Panc1 (cell line): ENCODE data around the gene ROGDI. TPM values are rescaled to one million over a fixed set of nuclear protein-coding genes. Genes with fewer than 3 reads are reported as not detected.

Experiments used
- ATAC-seq: fragments of 200-7000 bp; cut with Tn5 transposase; 2 replicates; pipeline ENCODE4 v1.9.1; 2020; ENCODE audit warnings: mild to moderate bottlenecking, moderate library complexity
- BruUV-seq: library from RNA; stranded (reverse); fragments of 400-500 nt; replicated peaks from 2 replicates; lab custom pipeline; 2021; lab: Mats Ljungman, UMichigan
- CTCF ChIA-PET: fragments of 300-600 bp; sonication (Branson Sonifier 250); formaldehyde crosslinking; loops from one replicate; lab custom pipeline; 2022; ENCODE audit warnings: antibody characterized with exemption; lab: Charles Lee
- POLR2A ChIA-PET: fragments of 300-600 bp; sonication (Branson Sonifier 250); formaldehyde crosslinking; loops from one replicate; lab custom pipeline; 2022; ENCODE audit warnings: antibody characterized with exemption; lab: Charles Lee
- DNase-seq: peaks from one replicate; pipeline ENCODE4 v3.0.0-alpha.2; 2010; ENCODE audit warnings: low read depth, low spot score
- H3K27ac ChIP-seq: 2 replicates; pipeline ENCODE4 v1.5.1; 2011; ENCODE audit warnings: mild to moderate bottlenecking, low read length, inconsistent platforms
- H3K27me3 ChIP-seq: fragments of 200-500 bp; sonication (Bioruptor generic); 2 replicates; pipeline ENCODE4 v1.6.0; 2014; ENCODE audit warnings: low read length, inconsistent platforms; ENCODE audit not compliant: control insufficient read depth, insufficient read depth
- H3K36me3 ChIP-seq: fragments of 200-500 bp; sonication (Bioruptor generic); 2 replicates; pipeline ENCODE4 v1.5.1; 2014; ENCODE audit warnings: inconsistent platforms, mild to moderate bottlenecking, low read length, moderate library complexity; ENCODE audit not compliant: control insufficient read depth, insufficient read depth
- H3K4me1 ChIP-seq: 2 replicates; pipeline ENCODE4 v1.5.1; 2011; ENCODE audit warnings: inconsistent platforms, mild to moderate bottlenecking, low read length, moderate library complexity; ENCODE audit not compliant: control insufficient read depth, insufficient read depth
- H3K4me3 ChIP-seq, 2 experiments: 2 replicates each; pipeline ENCODE4 v1.5.1; 2011 to 2012; ENCODE audit warnings: low read depth in 2 of 2, low read length in 2 of 2, mild to moderate bottlenecking in 2 of 2, inconsistent platforms in 1 of 2, moderate library complexity in 1 of 2
- H3K9me3 ChIP-seq: fragments of 200-500 bp; sonication (Bioruptor generic); 2 replicates; pipeline ENCODE4 v1.5.1; 2014; ENCODE audit warnings: low read depth, mild to moderate bottlenecking, inconsistent platforms, low read length, moderate library complexity; ENCODE audit not compliant: control insufficient read depth, insufficient read depth
- POLR2AphosphoS5 ChIP-seq: IDR thresholded peaks from 2 replicates; pipeline ENCODE4 v1.6.1; 2012; ENCODE audit warnings: mild to moderate bottlenecking, low read depth, low read length, moderate library complexity
- SIN3A ChIP-seq: IDR thresholded peaks from 2 replicates; pipeline ENCODE4 v1.6.1; 2012; ENCODE audit warnings: low read depth, mild to moderate bottlenecking, low read length, moderate library complexity, borderline replicate concordance; ENCODE audit not compliant: insufficient read depth
- TCF7L2 ChIP-seq: IDR thresholded peaks from 2 replicates; pipeline ENCODE4 v1.6.1; 2011; ENCODE audit warnings: mild to moderate bottlenecking, low read depth, low read length, inconsistent platforms
- in situ Hi-C: cut with HindIII; loops from 2 replicates; pipeline ENCODE4 v1.10.0; 2016; ENCODE audit warnings: low sequenced_read_pairs, low pct_unique_long_range_greater_than_20kb
- intact Hi-C: fragments of 100-400 bp; cut with micrococcal nuclease; formaldehyde crosslinking; loops from one replicate; pipeline ENCODE4 v1.10.0; 2022; ENCODE audit not compliant: unreplicated experiment
- total RNA-seq: library from RNA; stranded (reverse); gene quantifications from one replicate; pipeline ENCODE4 v1.2.1, GENCODE V29; 2021; ENCODE audit not compliant: unreplicated experiment
- TF ChIP-seq, protein P1 (sequence below), 2 experiments: IDR thresholded peaks; 2 replicates each; pipeline ENCODE4 v1.6.1; 2011 to 2012; ENCODE audit warnings: low read depth in 2 of 2, control low read depth in 1 of 2, low read length in 1 of 2, mild to moderate bottlenecking in 1 of 2, moderate library complexity in 1 of 2; ENCODE audit not compliant: insufficient read depth in 1 of 2
- TF ChIP-seq, protein P2 (sequence below): fragments of 450-650 bp; IDR thresholded peaks from 2 replicates; pipeline ENCODE4 v1.5.1; 2017; ENCODE audit warnings: mild to moderate bottlenecking

ROGDI gene
- total RNA-seq, 1 experiment from 2014 or later = 31.9 TPM

DNA sequence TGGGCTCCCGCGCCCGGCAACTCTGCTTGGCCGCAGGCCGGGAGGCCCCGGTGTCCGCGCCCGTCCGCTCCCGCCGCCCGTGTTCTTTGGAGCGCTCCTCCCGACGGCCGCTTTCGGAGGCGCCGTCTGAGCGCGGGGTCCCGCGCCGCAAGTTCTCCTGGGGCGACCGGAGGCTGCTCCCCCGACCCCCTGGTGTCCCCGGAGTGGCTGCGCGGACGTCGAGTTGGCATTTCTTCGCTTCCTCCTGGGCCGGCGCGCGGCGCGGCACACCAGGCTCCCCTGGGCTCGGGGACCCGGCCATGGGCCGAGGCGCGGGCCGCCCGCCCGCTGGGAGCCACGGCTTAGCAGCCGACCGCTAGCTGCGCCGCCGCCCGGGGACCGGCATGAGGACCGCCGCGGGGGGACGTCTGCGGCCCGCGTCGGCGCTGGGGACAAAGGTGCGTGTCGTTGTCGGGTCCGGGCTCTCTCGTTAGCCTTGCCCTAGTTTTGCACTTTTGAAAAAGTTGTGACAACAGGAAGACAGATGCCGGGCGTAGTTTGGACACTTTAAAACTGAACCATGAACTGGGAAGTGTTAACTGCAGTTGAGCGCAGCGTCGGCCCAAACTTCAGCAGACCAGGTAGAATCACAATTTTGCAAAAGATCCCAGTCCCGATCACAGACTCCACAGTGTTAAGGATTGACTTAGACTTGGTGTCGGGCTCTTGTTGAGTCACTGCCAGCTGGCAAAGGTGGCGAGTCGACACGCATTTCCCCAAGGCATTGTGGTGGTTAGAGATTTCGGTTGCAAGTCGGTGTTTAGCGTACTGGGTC lies 45.5 kb upstream of the ROGDI start:
- ATAC-seq (no peak; the same call in 1 of the 2 replicates), DNase-seq (no peak)
- intact Hi-C loops = loop anchor here (10.0 kb wide), 1 partner anchor 107 kb away; the partner anchor contains the start of gene SEC14L5
- Histone ChIP-seq H3K36me3 (peaks cover 23% of the 10 kb centered on the region), H3K27ac (peak overlapping the region; percentile 75), H3K4me1 (peaks cover 22% of the 10 kb centered on the region), H3K4me3 (peak overlapping the region; percentile 63 to 96), H3K9me3 (no peaks in the 10 kb centered on the region), H3K27me3 (no peaks in the 10 kb centered on the region)
- TF ChIP-seq SIN3A (0 out of 2 replicates have a peak, but pooled peaks have one; percentile 47), POLR2AphosphoS5 (no peak)
- in situ Hi-C loops = no loop called here
- ChIA-PET CTCF (no interaction called here), POLR2A (no interaction called here)
- BruUV-seq = no TSS peak

DNA sequence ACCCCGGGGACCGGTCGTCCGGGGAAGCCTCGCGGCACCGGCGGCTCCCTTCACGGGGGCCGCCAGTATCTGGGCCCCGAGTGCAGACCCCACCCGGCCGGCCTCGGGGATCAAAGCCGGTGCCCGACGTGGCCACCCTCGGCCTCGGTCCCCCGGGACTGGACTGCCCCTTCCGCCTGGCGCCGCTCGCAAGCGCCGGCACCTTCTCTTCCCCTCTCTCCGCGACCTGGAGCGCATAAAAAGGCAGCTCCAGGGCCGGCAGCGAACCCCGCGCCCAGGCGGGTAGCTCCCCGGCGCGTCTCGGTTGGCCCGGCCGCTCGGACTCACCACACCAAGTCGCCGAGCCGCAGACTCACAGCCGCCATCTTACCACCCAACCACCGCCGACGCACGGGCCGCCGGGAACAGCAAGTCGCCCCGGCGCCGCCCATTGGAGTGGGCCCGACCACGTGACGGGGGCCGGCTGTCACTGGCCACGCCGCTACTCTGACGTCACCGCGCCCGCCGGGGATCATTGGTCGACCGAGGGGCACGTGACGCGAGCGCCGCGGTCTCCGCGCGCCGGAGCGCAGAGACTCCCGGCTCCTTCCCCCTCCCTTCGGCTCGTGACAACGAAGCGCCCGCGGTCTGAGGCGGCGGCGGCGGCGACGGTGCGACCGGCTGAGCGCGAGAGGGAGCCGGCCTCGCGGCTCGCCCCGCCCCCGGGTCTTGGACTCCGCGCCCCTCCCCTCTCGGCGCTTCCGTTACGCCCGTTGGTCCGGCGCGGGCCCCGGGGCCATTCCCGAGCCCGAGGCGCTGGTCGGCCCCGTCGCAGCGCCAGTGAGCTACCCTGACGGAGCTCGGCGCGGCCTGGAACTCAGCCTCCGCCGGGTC lies 44.7 kb upstream of the ROGDI start, which contains the start of the genes GLYR1 and UBN1:
Gene GLYR1, minus strand, starts transcription at position 388 of the 873 bp plus-strand sequence. Its CDS starts 23 bp downstream, at position 365.
Gene UBN1, plus strand, starts transcription at position 581 of the 873 bp plus-strand sequence. CDS start 5,437 bp downstream, outside the sequence.
- H3K27me3 ChIP-seq = no peaks in the 10 kb centered on the region
- in situ Hi-C loops = no loop called here
- BruUV-seq = no TSS peak
- H3K4me3 ChIP-seq = peak within 1 kb of the TSS; percentile 63 to 96
- peaks cover 24% of the 10 kb centered on the region for H3K36me3 ChIP-seq
- intact Hi-C loops = loop anchor here (10.0 kb wide), 1 partner anchor 108 kb away; the partner anchor contains the start of gene SEC14L5
- ATAC-seq (peak; percentile 95), DNase-seq (peak; percentile 71)
- H3K9me3 ChIP-seq = no peaks in the 10 kb centered on the region
- peak within 1 kb of the TSS; percentile 84 for H3K27ac ChIP-seq
- CTCF ChIA-PET = no interaction called here
- peaks cover 22% of the 10 kb centered on the region for H3K4me1 ChIP-seq
- TF ChIP-seq, protein P1, sequence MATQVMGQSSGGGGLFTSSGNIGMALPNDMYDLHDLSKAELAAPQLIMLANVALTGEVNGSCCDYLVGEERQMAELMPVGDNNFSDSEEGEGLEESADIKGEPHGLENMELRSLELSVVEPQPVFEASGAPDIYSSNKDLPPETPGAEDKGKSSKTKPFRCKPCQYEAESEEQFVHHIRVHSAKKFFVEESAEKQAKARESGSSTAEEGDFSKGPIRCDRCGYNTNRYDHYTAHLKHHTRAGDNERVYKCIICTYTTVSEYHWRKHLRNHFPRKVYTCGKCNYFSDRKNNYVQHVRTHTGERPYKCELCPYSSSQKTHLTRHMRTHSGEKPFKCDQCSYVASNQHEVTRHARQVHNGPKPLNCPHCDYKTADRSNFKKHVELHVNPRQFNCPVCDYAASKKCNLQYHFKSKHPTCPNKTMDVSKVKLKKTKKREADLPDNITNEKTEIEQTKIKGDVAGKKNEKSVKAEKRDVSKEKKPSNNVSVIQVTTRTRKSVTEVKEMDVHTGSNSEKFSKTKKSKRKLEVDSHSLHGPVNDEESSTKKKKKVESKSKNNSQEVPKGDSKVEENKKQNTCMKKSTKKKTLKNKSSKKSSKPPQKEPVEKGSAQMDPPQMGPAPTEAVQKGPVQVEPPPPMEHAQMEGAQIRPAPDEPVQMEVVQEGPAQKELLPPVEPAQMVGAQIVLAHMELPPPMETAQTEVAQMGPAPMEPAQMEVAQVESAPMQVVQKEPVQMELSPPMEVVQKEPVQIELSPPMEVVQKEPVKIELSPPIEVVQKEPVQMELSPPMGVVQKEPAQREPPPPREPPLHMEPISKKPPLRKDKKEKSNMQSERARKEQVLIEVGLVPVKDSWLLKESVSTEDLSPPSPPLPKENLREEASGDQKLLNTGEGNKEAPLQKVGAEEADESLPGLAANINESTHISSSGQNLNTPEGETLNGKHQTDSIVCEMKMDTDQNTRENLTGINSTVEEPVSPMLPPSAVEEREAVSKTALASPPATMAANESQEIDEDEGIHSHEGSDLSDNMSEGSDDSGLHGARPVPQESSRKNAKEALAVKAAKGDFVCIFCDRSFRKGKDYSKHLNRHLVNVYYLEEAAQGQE (IDR thresholded peaks at IDR 0.05; ENCODE audit: insufficient read depth in 1 of 2, low read depth in 2 of 2, low read length in 1 of 2) = no peak
- TF ChIP-seq SIN3A (peak; percentile 68; the same call in 1 of the 2 replicates), POLR2AphosphoS5 (peak; percentile 93), TCF7L2 (peak; percentile 84)
- TF ChIP-seq, protein P2, sequence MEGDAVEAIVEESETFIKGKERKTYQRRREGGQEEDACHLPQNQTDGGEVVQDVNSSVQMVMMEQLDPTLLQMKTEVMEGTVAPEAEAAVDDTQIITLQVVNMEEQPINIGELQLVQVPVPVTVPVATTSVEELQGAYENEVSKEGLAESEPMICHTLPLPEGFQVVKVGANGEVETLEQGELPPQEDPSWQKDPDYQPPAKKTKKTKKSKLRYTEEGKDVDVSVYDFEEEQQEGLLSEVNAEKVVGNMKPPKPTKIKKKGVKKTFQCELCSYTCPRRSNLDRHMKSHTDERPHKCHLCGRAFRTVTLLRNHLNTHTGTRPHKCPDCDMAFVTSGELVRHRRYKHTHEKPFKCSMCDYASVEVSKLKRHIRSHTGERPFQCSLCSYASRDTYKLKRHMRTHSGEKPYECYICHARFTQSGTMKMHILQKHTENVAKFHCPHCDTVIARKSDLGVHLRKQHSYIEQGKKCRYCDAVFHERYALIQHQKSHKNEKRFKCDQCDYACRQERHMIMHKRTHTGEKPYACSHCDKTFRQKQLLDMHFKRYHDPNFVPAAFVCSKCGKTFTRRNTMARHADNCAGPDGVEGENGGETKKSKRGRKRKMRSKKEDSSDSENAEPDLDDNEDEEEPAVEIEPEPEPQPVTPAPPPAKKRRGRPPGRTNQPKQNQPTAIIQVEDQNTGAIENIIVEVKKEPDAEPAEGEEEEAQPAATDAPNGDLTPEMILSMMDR = no peak
- POLR2A ChIA-PET = interaction anchor here (0.7 kb wide), 1 partner anchor 80 kb away, joined by 4 read pairs; the partner anchor contains the start of gene ZNF500
